ENCODE results near the gene CLUH. TPM values are rescaled to one million over a fixed set of nuclear protein-coding genes. Genes with fewer than 3 reads are reported as not detected.

Gene CLUH
- total and polyA plus RNA-seq, 9 donors = 11.5 to 57.9 (median 42.6) TPM

DNA sequence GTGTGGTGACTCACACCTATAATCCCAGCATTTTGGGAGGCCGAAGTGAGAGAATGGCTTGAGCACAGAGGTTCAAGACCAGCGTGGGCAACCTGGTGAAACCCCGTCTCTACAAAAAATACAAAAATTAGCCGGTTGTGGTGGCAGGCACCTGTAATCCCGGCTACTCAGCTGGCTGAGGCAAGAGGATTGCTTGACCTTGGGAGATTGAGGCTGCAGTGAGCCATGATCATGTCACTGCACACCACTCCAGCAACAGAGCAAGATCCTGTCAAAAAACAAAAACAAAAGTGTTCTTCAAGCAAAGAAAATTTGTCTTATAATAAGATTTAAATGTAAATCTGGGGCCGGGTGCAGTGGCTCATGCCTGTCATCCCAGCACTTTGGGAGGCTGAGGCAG, 66.6 kb downstream of the CLUH start:
- Histone ChIP-seq H3K36me3 (no peaks in the 10 kb centered on the region), H3K27me3 (no peaks in the 10 kb centered on the region), H3K4me3 (no peak overlapping the region), H3K4me1 (ENCODE audit: insufficient read depth) (no peaks in the 10 kb centered on the region), H3K27ac (no peak overlapping the region), H3K9me3 (no peaks in the 10 kb centered on the region)
- no peak for DNase-seq
- intact Hi-C loops (cut with DNase I) = no loop called here
- WGBS, 3 donors = 66 to 74% (median 72%) methylated on average over 6 of the region's 6 CpGs
- TF ChIP-seq POLR2A (IDR thresholded peaks at IDR 0.05) = no peak
- TF ChIP-seq EP300 (IDR thresholded peaks at IDR 0.05) = no peak

MicroRNAs within 50 kb of the gene (microRNA counts, 767-probe panel; counts per million panel counts)
- microRNA hsa-miR-1253 = 530 counts per million, percentile 78 among the panel's probes with 10 or more counts

Small RNA genes lying within 50 kb of the gene (microRNA-seq; reads per million reads assigned to microRNA genes)
- gene MIR1253 = 0 reads per million in 3 donors
- gene MIR6776 = 0 to 0.16 (median 0) reads per million in 3 donors

Small RNA genes lying within 50 kb of the gene (small RNA-seq; reads per million reads assigned to genes)
- gene MIR1253 (not detected), gene MIR6776 (not detected), gene RN7SL608P (not detected), gene hsa-mir-1253 (not detected)

Other genes with a start within 250 kb of the CLUH start
- gene METTL16, start 199.9 kb downstream of the CLUH start, total RNA-seq = 10 to 100 TPM; 18.4 to 69.1 (median 42.7) TPM
- gene METTL16, start 199.9 kb downstream of the CLUH start, polyA plus RNA-seq = 10 to 100 TPM; 26.3 to 26.8 TPM
- gene PAFAH1B1, start 118.1 kb downstream of the CLUH start, total RNA-seq = 100 to 1,000 TPM in 4 of 7 donors, 10 to 100 TPM in 3; 73.6 to 125 (median 108) TPM
- gene PAFAH1B1, start 118.1 kb downstream of the CLUH start, polyA plus RNA-seq = 10 to 100 TPM; 36.5 to 99.0 TPM
- 1 to 10 TPM in 1 of 7 donors, under 1 TPM in 6; 0.08 to 1.1 (median 0.24) TPM for gene CCDC92B, start 37.9 kb upstream of the CLUH start, total RNA-seq
- gene CCDC92B, start 37.9 kb upstream of the CLUH start, polyA plus RNA-seq = under 1 TPM; 0.07 TPM
- 10 to 100 TPM in 6 of 7 donors, 1 to 10 TPM in 1; 8.4 to 15.4 (median 12.7) TPM for gene RAP1GAP2, start 84.7 kb upstream of the CLUH start, total RNA-seq
- gene RAP1GAP2, start 84.7 kb upstream of the CLUH start, polyA plus RNA-seq = 1 to 10 TPM; 4.3 to 4.4 TPM

Data from ovary (tissue), 9 donors.